Fibroblast of lung (primary cell): ENCODE measurements around the gene APBB2. TPM values are rescaled to one million over a fixed set of nuclear protein-coding genes. Genes with fewer than 3 reads are reported as not detected.

Source experiments
- DNase-seq, 2 donors: peaks; one replicate each; pipeline versions ENCODE4 v3.0.0 to v3.0.0-alpha.2; 2010; ENCODE audit warnings: low read depth in 2 of 2
- H2AFZ ChIP-seq: 2 replicates; pipeline ENCODE4 v1.5.1; 2012; ENCODE audit warnings: low read length, control low read depth, inconsistent platforms
- H3K27ac ChIP-seq: 2 replicates; pipeline ENCODE4 v1.5.1; 2011; ENCODE audit warnings: low read length, control low read depth; ENCODE audit not compliant: insufficient read depth
- H3K27me3 ChIP-seq: 2 replicates; pipeline ENCODE4 v1.5.1; 2011; ENCODE audit warnings: mild to moderate bottlenecking, low read length; ENCODE audit not compliant: control insufficient read depth, insufficient read depth
- H3K36me3 ChIP-seq: 2 replicates; pipeline ENCODE4 v1.5.1; 2011; ENCODE audit warnings: low read length; ENCODE audit not compliant: control insufficient read depth, insufficient read depth
- H3K4me1 ChIP-seq: 2 replicates; pipeline ENCODE4 v1.5.1; 2011; ENCODE audit warnings: low read length; ENCODE audit not compliant: control insufficient read depth, insufficient read depth; ENCODE audit errors: extremely low read depth
- H3K4me2 ChIP-seq: 2 replicates; pipeline ENCODE4 v1.5.1; 2011; ENCODE audit warnings: low read length, control low read depth; ENCODE audit not compliant: insufficient read depth; ENCODE audit errors: extremely low read depth
- H3K4me3 ChIP-seq, 4 experiments: fragments of 200-600 bp in 1 of 4; sonication (generic) in 1 of 4; replicated peaks in 1 of 4; 2 replicates each; pipeline ENCODE4 v1.5.1; 2011 to 2016; ENCODE audit warnings: low read length in 4 of 4, low read depth in 3 of 4, mild to moderate bottlenecking in 3 of 4, control low read depth in 2 of 4, inconsistent platforms in 1 of 4, mixed read lengths in 1 of 4; ENCODE audit not compliant: insufficient read depth in 1 of 4; ENCODE audit errors: control extremely low read depth in 1 of 4
- H3K79me2 ChIP-seq: 2 replicates; pipeline ENCODE4 v1.5.1; 2012; ENCODE audit warnings: mild to moderate bottlenecking, low read length, inconsistent platforms; ENCODE audit not compliant: control insufficient read depth, insufficient read depth
- H3K9ac ChIP-seq: 2 replicates; pipeline ENCODE4 v1.5.1; 2011; ENCODE audit warnings: mild to moderate bottlenecking, low read length, control low read depth; ENCODE audit not compliant: insufficient read depth
- H3K9me3 ChIP-seq: 2 replicates; pipeline ENCODE4 v1.5.1; 2012; ENCODE audit warnings: low read depth, low read length; ENCODE audit not compliant: control insufficient read depth, insufficient read depth
- H4K20me1 ChIP-seq: 2 replicates; pipeline ENCODE4 v1.5.1; 2011; ENCODE audit warnings: low read length; ENCODE audit not compliant: control insufficient read depth, insufficient read depth; ENCODE audit errors: extremely low read depth
- EZH2 ChIP-seq: IDR thresholded peaks from 2 replicates; pipeline ENCODE4 v1.5.1; 2012; ENCODE audit warnings: low read length, control low read depth, mild to moderate bottlenecking; ENCODE audit errors: missing control alignments
- polyA plus RNA-seq, 2 donors: library from polyadenylated mRNA; depleted of rRNA in 1 of 2; stranded (reverse) in 1 of 2; unstranded in 1 of 2; fragments of >200 nt; gene quantifications; 2 replicates each; pipeline ENCODE4 v1.2.1, GENCODE V29; 2011 to 2012; ENCODE audit warnings: missing spikeins in 1 of 2
- total RNA-seq: library from RNA; depleted of rRNA; stranded (reverse); fragments of >200 nt; gene quantifications from 2 replicates; pipeline ENCODE4 v1.2.1, GENCODE V29; 2014
- TF ChIP-seq, protein P1 (sequence below), 2 donors: IDR thresholded peaks in 1 of 2; conservative IDR thresholded peaks in 1 of 2; 1 replicate in 1 of 2; 2 replicates in 1 of 2; pipeline ENCODE4 v1.5.1; 2011 to 2012; ENCODE audit warnings: low read length in 2 of 2, control low read depth in 1 of 2, inconsistent platforms in 1 of 2, low read depth in 1 of 2, mild to moderate bottlenecking in 1 of 2

The APBB2 gene
- total and polyA plus RNA-seq, 2 donors (not counting 1 experiment from before 2014, with no cell fraction given): 25.1 to 29.8 TPM

DNA sequence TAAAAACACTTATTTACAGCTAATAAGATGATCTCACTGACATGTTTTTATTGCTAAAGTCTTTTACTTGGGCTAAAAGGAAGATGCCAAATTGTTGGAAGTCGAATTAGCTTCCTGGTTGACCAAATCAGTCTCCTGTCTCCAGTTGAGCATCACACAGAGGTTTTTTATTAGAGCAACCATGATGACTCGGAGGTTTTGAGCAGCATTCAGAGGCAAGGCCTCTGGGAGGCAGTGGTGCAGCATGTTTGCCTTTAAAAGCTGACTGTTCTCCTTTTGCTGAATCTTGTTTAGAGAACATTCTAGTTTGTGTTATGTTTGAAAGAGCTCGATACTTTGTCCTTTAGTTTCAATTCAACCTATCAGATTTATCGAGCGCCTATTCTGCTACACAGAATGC, 44.4 kb upstream of the APBB2 start:
- TF ChIP-seq EZH2: no peak
- TF ChIP-seq, protein P1, sequence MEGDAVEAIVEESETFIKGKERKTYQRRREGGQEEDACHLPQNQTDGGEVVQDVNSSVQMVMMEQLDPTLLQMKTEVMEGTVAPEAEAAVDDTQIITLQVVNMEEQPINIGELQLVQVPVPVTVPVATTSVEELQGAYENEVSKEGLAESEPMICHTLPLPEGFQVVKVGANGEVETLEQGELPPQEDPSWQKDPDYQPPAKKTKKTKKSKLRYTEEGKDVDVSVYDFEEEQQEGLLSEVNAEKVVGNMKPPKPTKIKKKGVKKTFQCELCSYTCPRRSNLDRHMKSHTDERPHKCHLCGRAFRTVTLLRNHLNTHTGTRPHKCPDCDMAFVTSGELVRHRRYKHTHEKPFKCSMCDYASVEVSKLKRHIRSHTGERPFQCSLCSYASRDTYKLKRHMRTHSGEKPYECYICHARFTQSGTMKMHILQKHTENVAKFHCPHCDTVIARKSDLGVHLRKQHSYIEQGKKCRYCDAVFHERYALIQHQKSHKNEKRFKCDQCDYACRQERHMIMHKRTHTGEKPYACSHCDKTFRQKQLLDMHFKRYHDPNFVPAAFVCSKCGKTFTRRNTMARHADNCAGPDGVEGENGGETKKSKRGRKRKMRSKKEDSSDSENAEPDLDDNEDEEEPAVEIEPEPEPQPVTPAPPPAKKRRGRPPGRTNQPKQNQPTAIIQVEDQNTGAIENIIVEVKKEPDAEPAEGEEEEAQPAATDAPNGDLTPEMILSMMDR (conservative IDR thresholded peaks at IDR 0.05 in 1 of 2, IDR thresholded peaks at IDR 0.05 in 1 of 2; ENCODE audit: low read depth in 1 of 2, low read length in 2 of 2): peak; percentile 50 to 66
- Histone ChIP-seq H3K4me1 (no peaks in the 10 kb centered on the region), H3K36me3 (peaks cover 3% of the 10 kb centered on the region), H3K4me2 (peak overlapping the region; percentile 21), H2AFZ (no peak overlapping the region), H3K9ac (no peak overlapping the region), H3K79me2 (peaks cover 2% of the 10 kb centered on the region), H4K20me1 (no peaks in the 10 kb centered on the region), H3K27me3 (peaks cover 4% of the 10 kb centered on the region), H3K4me3 (peak overlapping the region in 2 of 4 experiments; percentile 73 to 78), H3K27ac (no peak overlapping the region), H3K9me3 (no peaks in the 10 kb centered on the region)
- peak; percentile 72 to 81 for DNase-seq

DNA sequence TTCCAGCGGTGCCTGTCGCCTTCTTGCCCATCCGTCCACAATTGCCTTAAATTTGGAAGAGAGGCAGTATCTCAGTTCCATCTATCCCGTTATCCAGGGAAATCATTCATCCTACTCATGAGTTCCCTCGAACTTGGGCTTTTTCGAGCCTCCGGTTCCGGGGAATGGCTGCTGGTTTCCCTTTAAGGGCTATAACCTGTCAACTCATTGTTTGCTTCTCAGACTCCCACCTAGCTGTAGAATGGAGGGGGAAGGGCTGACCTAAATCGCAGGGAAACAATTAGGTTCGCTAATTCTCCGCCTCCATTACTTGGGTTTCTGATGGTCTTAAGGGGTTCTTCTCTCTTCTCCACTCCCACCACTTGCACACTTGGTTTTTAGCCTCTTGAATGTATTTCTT, 43.6 kb upstream of the APBB2 start:
- peak overlapping the region; percentile 67 for H3K9ac ChIP-seq
- H3K4me2 ChIP-seq: peak overlapping the region; percentile 82
- TF ChIP-seq, protein P1 (conservative IDR thresholded peaks at IDR 0.05 in 1 of 2, IDR thresholded peaks at IDR 0.05 in 1 of 2; ENCODE audit: low read depth in 1 of 2, low read length in 2 of 2): no peak
- TF ChIP-seq EZH2: peak; percentile 32
- no peak overlapping the region for H2AFZ ChIP-seq
- peaks cover 3% of the 10 kb centered on the region for H3K36me3 ChIP-seq
- H3K4me3 ChIP-seq: peak overlapping the region; percentile 62 to 78 (median 72)
- H3K9me3 ChIP-seq: no peaks in the 10 kb centered on the region
- peak in 1 of 2 donors; percentile 4 for DNase-seq
- peaks cover 4% of the 10 kb centered on the region for H3K27me3 ChIP-seq
- peaks cover 2% of the 10 kb centered on the region for H3K79me2 ChIP-seq
- no peak overlapping the region for H3K27ac ChIP-seq
- H4K20me1 ChIP-seq: no peaks in the 10 kb centered on the region
- no peaks in the 10 kb centered on the region for H3K4me1 ChIP-seq

DNA sequence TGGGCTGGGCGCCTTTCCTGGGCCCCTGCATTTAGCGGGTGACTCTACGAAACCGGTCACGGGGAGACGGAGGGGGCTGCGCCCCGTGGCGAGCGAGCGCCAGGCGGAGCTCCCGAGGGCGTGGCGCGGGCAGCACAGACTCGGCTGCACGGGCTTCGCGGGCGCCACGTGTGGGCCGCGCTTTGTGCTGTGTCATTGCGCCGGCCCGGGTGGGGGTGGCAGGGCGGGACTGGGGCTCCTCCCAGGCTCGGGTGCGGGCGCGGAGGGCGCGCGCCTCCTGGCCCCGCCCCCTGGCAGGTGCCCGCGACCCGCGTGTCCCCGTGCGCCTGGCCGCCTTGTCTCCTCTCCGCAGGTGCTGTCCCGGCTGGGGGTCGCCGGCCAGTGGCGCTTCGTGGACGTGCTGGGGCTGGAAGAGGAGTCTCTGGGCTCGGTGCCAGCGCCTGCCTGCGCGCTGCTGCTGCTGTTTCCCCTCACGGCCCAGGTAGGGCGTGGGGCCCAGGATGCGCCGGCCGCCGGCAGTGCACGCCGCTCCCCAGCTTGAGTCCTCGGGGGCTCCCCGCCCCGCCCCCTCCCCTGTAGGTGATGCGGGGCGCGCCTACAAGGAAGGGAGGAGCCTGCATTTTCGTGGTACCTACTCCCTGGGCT, 43.0 kb upstream of the APBB2 start:
- Histone ChIP-seq H3K36me3 (peaks cover 3% of the 10 kb centered on the region), H3K27me3 (peaks cover 4% of the 10 kb centered on the region), H3K79me2 (peaks cover 2% of the 10 kb centered on the region), H2AFZ (no peak overlapping the region), H3K4me2 (peak overlapping the region; percentile 82), H3K4me1 (no peaks in the 10 kb centered on the region), H3K9me3 (no peaks in the 10 kb centered on the region), H4K20me1 (no peaks in the 10 kb centered on the region), H3K9ac (peak overlapping the region; percentile 67), H3K27ac (peak overlapping the region; percentile 50), H3K4me3 (peak overlapping the region; percentile 62 to 78 (median 72))
- peak; percentile 55 to 61 for DNase-seq
- TF ChIP-seq, protein P1 (conservative IDR thresholded peaks at IDR 0.05 in 1 of 2, IDR thresholded peaks at IDR 0.05 in 1 of 2; ENCODE audit: low read depth in 1 of 2, low read length in 2 of 2): no peak
- TF ChIP-seq EZH2: no peak
